K562 (cell line): ENCODE results near the gene PIEZO2. TPM values are rescaled to one million over a fixed set of nuclear protein-coding genes. Genes with fewer than 3 reads are reported as not detected.

Source experiments
- ATAC-seq: fragments of 200-7000 bp; cut with Tn5 transposase; 3 replicates; pipeline ENCODE4 v1.9.1; 2020; ENCODE audit warnings: moderate library complexity
- BruUV-seq: library from RNA; stranded (reverse); fragments of 400-500 nt; replicated peaks from 2 replicates; lab custom pipeline; 2021; lab: Mats Ljungman, UMichigan
- CTCF ChIA-PET: fragments of 300-600 bp; formaldehyde crosslinking; extraction: SDS; loops from one replicate; lab custom pipeline; 2021; ENCODE audit warnings: low intra/inter-chr PET ratio; lab: Yijun Ruan, JAX
- POLR2A ChIA-PET: fragments of 300-600, 350-650 bp; sonication (Branson Sonifier 250); formaldehyde crosslinking; extraction: SDS; loops from one replicate; lab custom pipeline; 2021; ENCODE audit warnings: antibody characterized with exemption, inconsistent platforms; lab: Yijun Ruan, JAX
- DNase-seq, 4 experiments: peaks; one replicate each; pipeline versions ENCODE4 v3.0.0 to v3.0.0-alpha.2; 2011 to 2018; ENCODE audit warnings: low spot score in 3 of 4, mixed read lengths in 3 of 4; ENCODE audit errors: extremely low read depth in 1 of 4
- FAIRE-seq: peaks from 2 replicates; lab custom pipeline; 2011; peaks lifted over from hg19 to GRCh38; lab: Jason Lieb, UNC
- H2AFZ ChIP-seq: 2 replicates; pipeline ENCODE4 v1.6.0; 2011; ENCODE audit warnings: low read depth, low read length, control low read depth, inconsistent platforms
- H3K27ac ChIP-seq: fragments of 200-600 bp; 3 replicates; pipeline ENCODE4 v1.8.0; 2011; ENCODE audit warnings: low read depth, mild to moderate bottlenecking, control low read depth, inconsistent platforms, low read length, moderate library complexity, mixed read lengths; ENCODE audit errors: extremely low read depth
- H3K27me3 ChIP-seq, 2 experiments: fragments of 300-600 bp in 1 of 2; 2 replicates in 1 of 2; 3 replicates in 1 of 2; pipeline versions ENCODE4 v1.6.0 to v1.8.0; 2011; ENCODE audit warnings: inconsistent platforms in 2 of 2, low read length in 2 of 2, mild to moderate bottlenecking in 1 of 2, mixed read lengths in 1 of 2, moderate library complexity in 1 of 2; ENCODE audit not compliant: control insufficient read depth in 2 of 2, insufficient read depth in 2 of 2
- H3K36me3 ChIP-seq: fragments of 300-600 bp; 3 replicates; pipeline ENCODE4 v1.8.0; 2011; ENCODE audit warnings: mild to moderate bottlenecking, low read length, inconsistent platforms; ENCODE audit not compliant: control insufficient read depth, insufficient read depth
- H3K4me1 ChIP-seq, 2 experiments: fragments of 200-600 bp in 1 of 2; replicated peaks in 1 of 2; 2 replicates in 1 of 2; 3 replicates in 1 of 2; pipeline versions ENCODE4 v1.5.1 to v1.8.0; 2011; ENCODE audit warnings: inconsistent platforms in 2 of 2, low read length in 2 of 2, mild to moderate bottlenecking in 1 of 2, mixed read lengths in 1 of 2, moderate library complexity in 1 of 2; ENCODE audit not compliant: control insufficient read depth in 2 of 2, insufficient read depth in 2 of 2
- H3K4me2 ChIP-seq: 2 replicates; pipeline ENCODE4 v1.6.1; 2011; ENCODE audit warnings: low read length, control low read depth, inconsistent platforms, mixed read lengths; ENCODE audit not compliant: insufficient read depth
- H3K4me3 ChIP-seq: fragments of 200-600 bp; sonication (generic), shearing (Covaris generic); 2 replicates; pipeline ENCODE4 v1.5.1; 2016; ENCODE audit warnings: control low read depth, inconsistent platforms
- H3K79me2 ChIP-seq: fragments of 200-600 bp; 3 replicates; pipeline ENCODE4 v1.8.0; 2011; ENCODE audit warnings: low read length, inconsistent platforms; ENCODE audit not compliant: control insufficient read depth, insufficient read depth
- H3K9ac ChIP-seq, 2 experiments: 2 replicates each; pipeline versions ENCODE4 v1.6.0 to v1.6.1; 2011; ENCODE audit warnings: low read depth in 2 of 2, low read length in 2 of 2, control low read depth in 1 of 2, inconsistent platforms in 1 of 2, mild to moderate bottlenecking in 1 of 2, mixed read lengths in 1 of 2; ENCODE audit not compliant: insufficient read depth in 1 of 2
- H3K9me1 ChIP-seq: one replicate; pipeline ENCODE4 v1.6.0; 2011; ENCODE audit warnings: inconsistent platforms, mild to moderate bottlenecking, low read length, moderate library complexity; ENCODE audit not compliant: control insufficient read depth, insufficient read depth
- H3K9me3 ChIP-seq: replicated peaks from 2 replicates; pipeline ENCODE4 v1.5.1; 2011; ENCODE audit warnings: low read depth, low read length, inconsistent platforms; ENCODE audit not compliant: control insufficient read depth, insufficient read depth
- H4K20me1 ChIP-seq: replicated peaks from 2 replicates; pipeline ENCODE4 v1.6.1; 2011; ENCODE audit warnings: low read length, inconsistent platforms, mixed read lengths; ENCODE audit not compliant: control insufficient read depth, insufficient read depth
- DMBX1 ChIP-seq: fragments of 250-450 bp; sonication (Bioruptor Pico); IDR thresholded peaks from 2 replicates; pipeline ENCODE4 v1.8.0; 2022; ENCODE audit warnings: inconsistent platforms, mild to moderate bottlenecking, moderate library complexity, borderline replicate concordance
- ERF ChIP-seq: fragments of 450-650 bp; formaldehyde crosslinking; IDR thresholded peaks from 2 replicates; pipeline ENCODE4 v1.4.0; 2020; ENCODE audit warnings: mild to moderate bottlenecking, mixed read lengths
- KLF10 ChIP-seq: fragments of 250-450 bp; sonication (Bioruptor Pico); IDR thresholded peaks from 2 replicates; pipeline ENCODE4 v1.6.1; 2021; ENCODE audit warnings: matching md5 sums
- NFIC ChIP-seq: fragments of 450-650 bp; IDR thresholded peaks from 2 replicates; pipeline ENCODE4 v1.6.1; 2017; ENCODE audit warnings: mild to moderate bottlenecking, inconsistent platforms
- PATZ1 ChIP-seq: fragments of 250-450 bp; sonication (Bioruptor Pico); IDR thresholded peaks from 2 replicates; pipeline ENCODE4 v1.5.0; 2020; ENCODE audit warnings: mild to moderate bottlenecking, borderline replicate concordance
- TAF1 ChIP-seq: IDR thresholded peaks from 2 replicates; pipeline ENCODE4 v1.6.1; 2011; ENCODE audit warnings: mild to moderate bottlenecking, low read length, moderate library complexity; ENCODE audit not compliant: insufficient read depth, control insufficient read depth, severe bottlenecking; ENCODE audit errors: extremely low read depth
- TFAM ChIP-seq: fragments of 250-450 bp; sonication (Bioruptor Pico); conservative IDR thresholded peaks from 2 replicates; pipeline ENCODE4 v1.5.0; 2021; ENCODE audit warnings: mild to moderate bottlenecking, moderate library complexity
- ZNF165 ChIP-seq: fragments of 250-450 bp; sonication (Bioruptor Pico); IDR thresholded peaks from 2 replicates; pipeline ENCODE4 v1.4.0; 2020; ENCODE audit warnings: borderline replicate concordance
- ZNF212 ChIP-seq: fragments of 450-650 bp; formaldehyde crosslinking; IDR thresholded peaks from 2 replicates; pipeline ENCODE4 v1.4.0; 2020; ENCODE audit warnings: mild to moderate bottlenecking
- ZZZ3 ChIP-seq: fragments of 450-650 bp; IDR thresholded peaks from 2 replicates; pipeline ENCODE4 v1.6.1; 2016; ENCODE audit warnings: antibody characterized with exemption, mild to moderate bottlenecking, moderate library complexity
- WGBS: fragments of 100-300 bp; shearing (Covaris generic); methylation state at CpG from one replicate; pipeline ENCODE4 v1.1.6; 2016; ENCODE audit warnings: low coverage, mixed read lengths; ENCODE audit not compliant: insufficient coverage; ENCODE audit errors: missing lambda C conversion rate; 5-methylcytosine and 5-hydroxymethylcytosine counted together
- in situ Hi-C: fragments of 300-500 bp; cut with MboI; formaldehyde crosslinking; loops from 4 replicates; pipeline ENCODE4 v1.15.0; 2018; ENCODE audit warnings: inconsistent platforms, mixed read lengths
- intact Hi-C: fragments of 100-400 bp; cut with micrococcal nuclease; formaldehyde crosslinking; loops from 2 replicates; pipeline ENCODE4 v1.14.2; 2022
- polyA plus RNA-seq, 8 experiments: library from polyadenylated mRNA; depleted of rRNA in 4 of 8; stranded (reverse) in 5 of 8; unstranded in 3 of 8; fragments of >200 nt; fragmentation: Nextera tagmentation in 2 of 8; fragmentation: Illumina TruSeq in 1 of 8; extraction: Ambion mirVana in 2 of 8; extraction: Trizol in 1 of 8; gene quantifications; 2 replicates each; pipeline versions ENCODE4 v1.2.1 to v1.2.3, GENCODE V29; 2011 to 2014; ENCODE audit warnings: inconsistent platforms in 1 of 8, missing spikeins in 1 of 8
- total RNA-seq, 7 experiments: library from RNA; depleted of rRNA in 6 of 7; stranded (reverse); fragments of >200 nt in 6 of 7; fragmentation: Illumina TruSeq in 2 of 7; extraction: Trizol in 2 of 7; gene quantifications; 2 replicates each; pipeline versions ENCODE4 v1.2.1 to v1.2.3, GENCODE V29; 2011 to 2021; ENCODE audit warnings: low replicate concordance in 1 of 7

Gene PIEZO2
- total and polyA plus RNA-seq, 9 of the 15 experiments (the other 6 are each of a cell fraction or from before 2014, with no cell fraction given), result 0.54 to 4.1 (median 2.0) TPM

GRCh38 chr18:11053293-11053692 is 96.1 kb downstream of the PIEZO2 start:
- WGBS, result 0% methylated on average over 1 of the region's 1 CpG
- in situ Hi-C loops (no loop called here), intact Hi-C loops (no loop called here)
- no peaks in the 10 kb centered on the region for H3K4me1 ChIP-seq
- no peak overlapping the region for H2AFZ ChIP-seq
- no peaks in the 10 kb centered on the region for H3K9me1 ChIP-seq
- POLR2A ChIA-PET, result interaction anchor here (0.6 kb wide), 1 partner anchor 87 kb away, joined by 3 read pairs; no protein-coding TSS in a partner anchor
- H3K27me3 ChIP-seq, result no peaks in the 10 kb centered on the region; a peak in 1 of 5 replicates
- TF ChIP-seq ZNF212 (CRISPR knock-in tag) (no peak), ZNF165 (CRISPR knock-in tag) (no peak), NFIC (no peak), KLF10 (CRISPR knock-in tag) (no peak), DMBX1 (CRISPR knock-in tag) (no peak), ZZZ3 (no peak), TAF1 (no peak), ERF (CRISPR knock-in tag) (no peak), TFAM (no peak), PATZ1 (CRISPR knock-in tag) (no peak)
- H3K4me3 ChIP-seq, result no peak overlapping the region
- H3K9ac ChIP-seq, result no peak overlapping the region
- no peaks in the 10 kb centered on the region for H3K9me3 ChIP-seq
- H4K20me1 ChIP-seq, result no peaks in the 10 kb centered on the region
- CTCF ChIA-PET, result no interaction called here
- H3K79me2 ChIP-seq, result no peaks in the 10 kb centered on the region
- H3K4me2 ChIP-seq, result no peak overlapping the region
- no peak for FAIRE-seq
- BruUV-seq, result no TSS peak
- ATAC-seq, result no peak
- H3K36me3 ChIP-seq, result no peaks in the 10 kb centered on the region
- DNase-seq, result no peak
- H3K27ac ChIP-seq, result no peak overlapping the region
